Lung (tissue), 12 donors: ENCODE measurements around the gene SORL1. TPM values are rescaled to one million over a fixed set of nuclear protein-coding genes. Genes with fewer than 3 reads are reported as not detected.
A peak's percentile ranks its signal among the peaks of the same experiment; 100 is the strongest.

Experiments
- ATAC-seq: fragments of 200-7000 bp; cut with Tn5 transposase; one replicate; pipeline ENCODE4 v1.9.1; 2020; ENCODE audit warnings: moderate number of reproducible peaks; ENCODE audit not compliant: insufficient read depth, low FRiP score
- DNase-seq, 3 donors: peaks; one replicate each; pipeline ENCODE4 v3.0.0-alpha.2; 2013 to 2017
- H3K27ac ChIP-seq, 2 donors: one replicate each; pipeline ENCODE4 v1.5.1; 2013; ENCODE audit warnings: mild to moderate bottlenecking in 2 of 2, moderate library complexity in 2 of 2, control low read depth in 1 of 2, inconsistent platforms in 1 of 2, low read depth in 1 of 2, low read length in 1 of 2
- H3K27me3 ChIP-seq, 3 donors: one replicate each; pipeline ENCODE4 v1.5.1; 2013; ENCODE audit warnings: low read length in 2 of 3; ENCODE audit not compliant: control insufficient read depth in 3 of 3, insufficient read depth in 3 of 3
- H3K36me3 ChIP-seq, 4 donors: one replicate each; pipeline ENCODE4 v1.5.1; 2013; ENCODE audit warnings: low read length in 4 of 4, mild to moderate bottlenecking in 1 of 4, moderate library complexity in 1 of 4; ENCODE audit not compliant: control insufficient read depth in 4 of 4, insufficient read depth in 4 of 4
- H3K4me1 ChIP-seq, 5 donors: one replicate each; pipeline ENCODE4 v1.5.1; 2013; ENCODE audit warnings: low read length in 5 of 5, mild to moderate bottlenecking in 2 of 5, moderate library complexity in 1 of 5; ENCODE audit not compliant: control insufficient read depth in 5 of 5, insufficient read depth in 5 of 5
- H3K4me3 ChIP-seq: one replicate; pipeline ENCODE4 v1.5.1; 2013; ENCODE audit warnings: mild to moderate bottlenecking, control low read depth, moderate library complexity
- H3K9ac ChIP-seq, 2 donors: one replicate each; pipeline ENCODE4 v1.5.1; 2013; ENCODE audit warnings: low read length in 2 of 2, control low read depth in 1 of 2; ENCODE audit not compliant: insufficient read depth in 1 of 2
- H3K9me3 ChIP-seq, 4 donors: one replicate each; pipeline ENCODE4 v1.5.1; 2013; ENCODE audit warnings: low read length in 3 of 4, mild to moderate bottlenecking in 1 of 4, moderate library complexity in 1 of 4; ENCODE audit not compliant: control insufficient read depth in 4 of 4, insufficient read depth in 3 of 4
- CTCF ChIP-seq: IDR thresholded peaks from 2 replicates; pipeline ENCODE4 v1.5.1; 2012; ENCODE audit warnings: mild to moderate bottlenecking; ENCODE audit errors: control extremely low read depth, extremely low read depth
- WGBS, 2 donors: extraction: QIAGEN DNeasy Blood & Tissue Kit; methylation state at CpG; one replicate each; pipeline ENCODE4 v1.1.7; 2013; 5-methylcytosine and 5-hydroxymethylcytosine counted together
- polyA plus RNA-seq, 2 donors: library from polyadenylated mRNA; stranded (reverse); fragments of 200-250 nt; gene quantifications; one replicate each; pipeline ENCODE4 v1.2.1, GENCODE V29; 2013
- total RNA-seq, 2 donors: library from RNA; depleted of rRNA in 1 of 2; stranded (reverse); fragments of >200 nt in 1 of 2; gene quantifications; one replicate each; pipeline ENCODE4 v1.2.1, GENCODE V29; 2014 to 2021
- donor health status: control.
- donor health status: control.
- donor health status: Bipolar disorder and iron deficiency.
- donor health status: healthy.
- donor health status: DM: yes; HTN: yes; CAD: no.

Gene SORL1
- total and polyA plus RNA-seq, 4 donors = 1.9 to 67.0 (median 49.2) TPM

GRCh38 chr11:121670805-121671282, 218.7 kb downstream of the SORL1 start:
- no peak overlapping the region for H3K27ac ChIP-seq
- H3K36me3 ChIP-seq = no peaks in the 10 kb centered on the region
- H3K9ac ChIP-seq = no peak overlapping the region
- ATAC-seq (no peak), DNase-seq (peak in 2 of 3 donors; percentile 59 to 70)
- peaks cover 0 to under 1% (median 0%) of the 10 kb centered on the region in 4 donors for H3K9me3 ChIP-seq
- 61 to 85% methylated on average over 5 of the region's 5 CpGs for WGBS, 2 donors
- no peak for TF ChIP-seq CTCF
- no peaks in the 10 kb centered on the region for H3K27me3 ChIP-seq
- H3K4me3 ChIP-seq = no peak overlapping the region
- peaks cover 0 to 30% (median 11%) of the 10 kb centered on the region in 5 donors for H3K4me1 ChIP-seq

- DNase-seq (peak; percentile 37 to 74 (median 72)), ATAC-seq (no peak)
- Histone ChIP-seq H3K9ac (peak overlapping the region in 1 of 2 donors; percentile 8), H3K4me1 (peaks cover 0 to 30% (median 11%) of the 10 kb centered on the region in 5 donors), H3K27ac (no peak overlapping the region), H3K9me3 (peaks cover 0 to 2% (median 0%) of the 10 kb centered on the region in 4 donors), H3K36me3 (no peaks in the 10 kb centered on the region), H3K27me3 (no peaks in the 10 kb centered on the region), H3K4me3 (no peak overlapping the region)
- TF ChIP-seq CTCF = no peak
- 64 to 84% methylated on average over 19 of the region's 19 CpGs for WGBS, 2 donors
Observed at GRCh38 chr11:121671283-121672168, 219.4 kb downstream of the SORL1 start.

GRCh38 chr11:121672630-121673487, 220.7 kb downstream of the SORL1 start:
- Histone ChIP-seq H3K27ac (no peak overlapping the region), H3K36me3 (no peaks in the 10 kb centered on the region), H3K4me1 (peaks cover 0 to 30% (median 11%) of the 10 kb centered on the region in 5 donors), H3K9me3 (peaks cover 0 to 2% (median 0%) of the 10 kb centered on the region in 4 donors), H3K4me3 (no peak overlapping the region), H3K27me3 (no peaks in the 10 kb centered on the region), H3K9ac (no peak overlapping the region)
- DNase-seq = no peak
- peak; percentile 32 for ATAC-seq
- WGBS, 2 donors = 71 to 85% methylated on average over 13 of the region's 13 CpGs
- no peak for TF ChIP-seq CTCF
